DND-41 (cell line): ENCODE data around the gene HSPA12A.

Experiments
- EZH2 ChIP-seq: IDR thresholded peaks from 3 replicates; pipeline ENCODE4 v1.6.1; 2012; ENCODE audit warnings: borderline replicate concordance, low read depth, mild to moderate bottlenecking, moderate library complexity, low read length, inconsistent platforms; ENCODE audit not compliant: severe bottlenecking
- TF ChIP-seq, protein P1 (sequence below): IDR thresholded peaks from 2 replicates; pipeline ENCODE4 v1.5.1; 2012; ENCODE audit warnings: borderline replicate concordance, low read length, moderate library complexity, mild to moderate bottlenecking; ENCODE audit not compliant: poor library complexity, severe bottlenecking; ENCODE audit errors: extremely low read depth

DNA sequence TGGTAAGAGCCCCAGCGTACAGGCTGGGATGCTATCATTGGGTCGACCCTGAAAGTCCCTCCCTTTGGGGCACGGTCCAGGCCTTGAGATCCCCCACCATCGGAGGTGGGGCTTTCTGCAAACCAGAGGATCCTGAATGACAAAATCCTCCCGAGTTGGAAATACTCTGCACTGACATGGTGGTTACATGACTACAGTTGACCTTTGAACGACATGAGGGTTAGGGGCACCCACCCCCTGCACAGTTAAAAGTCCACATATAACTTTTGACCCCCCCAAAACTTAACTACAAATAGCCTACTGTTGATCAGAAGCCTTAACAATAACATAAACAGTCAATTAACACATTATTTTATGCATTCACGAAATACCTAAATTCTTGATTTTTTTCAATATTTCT lies 13.1 kb downstream of the HSPA12A start:
- TF ChIP-seq, protein P1, sequence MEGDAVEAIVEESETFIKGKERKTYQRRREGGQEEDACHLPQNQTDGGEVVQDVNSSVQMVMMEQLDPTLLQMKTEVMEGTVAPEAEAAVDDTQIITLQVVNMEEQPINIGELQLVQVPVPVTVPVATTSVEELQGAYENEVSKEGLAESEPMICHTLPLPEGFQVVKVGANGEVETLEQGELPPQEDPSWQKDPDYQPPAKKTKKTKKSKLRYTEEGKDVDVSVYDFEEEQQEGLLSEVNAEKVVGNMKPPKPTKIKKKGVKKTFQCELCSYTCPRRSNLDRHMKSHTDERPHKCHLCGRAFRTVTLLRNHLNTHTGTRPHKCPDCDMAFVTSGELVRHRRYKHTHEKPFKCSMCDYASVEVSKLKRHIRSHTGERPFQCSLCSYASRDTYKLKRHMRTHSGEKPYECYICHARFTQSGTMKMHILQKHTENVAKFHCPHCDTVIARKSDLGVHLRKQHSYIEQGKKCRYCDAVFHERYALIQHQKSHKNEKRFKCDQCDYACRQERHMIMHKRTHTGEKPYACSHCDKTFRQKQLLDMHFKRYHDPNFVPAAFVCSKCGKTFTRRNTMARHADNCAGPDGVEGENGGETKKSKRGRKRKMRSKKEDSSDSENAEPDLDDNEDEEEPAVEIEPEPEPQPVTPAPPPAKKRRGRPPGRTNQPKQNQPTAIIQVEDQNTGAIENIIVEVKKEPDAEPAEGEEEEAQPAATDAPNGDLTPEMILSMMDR, result no peak
- TF ChIP-seq EZH2, result no peak
